Inflammatory macrophage treated with lipopolysaccharide for 1 hour (primary cell): ENCODE measurements around the gene RAP2B.
"Not testable (repeated sequence)": the region's sequence is repeated elsewhere in the genome, so short reads cannot be mapped to it uniquely, and the experiment has no call there.

ENCODE experiments used
- DNase-seq, 2 donors: peaks; one replicate each; pipeline ENCODE4 v3.0.0-alpha.2; 2020 to 2022

The RAP2B gene

DNA sequence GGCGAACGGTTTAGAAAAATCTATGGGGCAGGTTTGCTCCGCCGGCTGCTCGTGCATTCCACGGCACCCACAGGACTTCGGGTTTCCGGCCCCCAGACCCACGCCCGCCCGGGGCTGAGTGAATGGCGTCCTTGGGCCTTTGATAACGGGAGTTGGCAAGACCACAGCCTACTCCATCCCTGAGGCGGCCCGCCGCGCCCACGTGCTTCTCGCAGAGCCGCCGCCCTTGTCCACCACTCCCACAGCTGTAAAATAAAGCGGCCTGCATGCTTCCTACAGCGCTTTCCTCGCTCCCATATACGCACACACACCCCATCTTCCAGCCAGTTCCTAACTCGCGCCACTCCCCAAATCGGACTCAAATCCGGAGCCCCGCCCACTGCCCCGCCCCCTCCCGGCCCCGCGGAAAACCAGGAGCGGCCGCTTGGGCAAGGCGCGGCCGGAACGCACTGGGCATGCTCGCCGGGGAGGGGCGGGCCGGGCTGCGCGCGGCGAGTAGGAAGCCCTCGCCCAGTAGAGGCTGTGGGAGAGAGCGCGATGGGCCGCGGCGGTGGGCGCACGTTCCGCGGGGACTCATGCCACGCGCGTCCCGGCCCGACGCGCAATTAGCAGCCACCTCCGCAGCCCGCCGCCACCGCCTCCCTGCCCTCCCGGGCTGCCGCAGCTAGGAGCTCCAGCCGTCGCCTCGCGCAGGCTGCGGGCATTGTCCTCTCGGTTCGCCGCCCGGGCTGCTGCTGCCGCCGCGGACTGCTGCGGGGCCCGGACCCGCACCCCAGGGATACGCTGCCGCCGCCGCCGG lies at the start of gene RAP2B:
RAP2B (plus strand) TSS at position 513 of the 799 bp plus-strand sequence. CDS start 468 bp downstream, outside the sequence.
- peak; percentile 94 to 97 for DNase-seq

DNA sequence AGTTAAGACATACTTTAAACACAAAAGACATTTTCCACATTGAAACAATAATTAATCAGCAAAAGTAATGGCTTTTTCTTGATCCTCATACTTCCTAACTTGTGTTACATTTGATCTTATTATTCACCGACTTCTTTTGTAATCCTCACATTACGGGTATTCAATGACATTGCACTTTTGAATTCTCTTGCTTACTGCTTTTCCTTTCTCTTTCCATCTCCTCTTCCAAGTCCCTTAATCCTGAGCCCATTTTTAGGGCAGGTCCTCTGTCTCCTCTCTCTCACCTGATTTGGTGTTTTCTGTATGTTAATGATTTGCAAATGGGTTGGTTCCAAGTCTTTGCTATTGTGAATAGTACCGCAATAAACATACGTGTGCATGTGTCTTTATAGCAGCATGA lies 48.5 kb upstream of the RAP2B start:
- DNase-seq = peak; percentile 38 to 52

DNA sequence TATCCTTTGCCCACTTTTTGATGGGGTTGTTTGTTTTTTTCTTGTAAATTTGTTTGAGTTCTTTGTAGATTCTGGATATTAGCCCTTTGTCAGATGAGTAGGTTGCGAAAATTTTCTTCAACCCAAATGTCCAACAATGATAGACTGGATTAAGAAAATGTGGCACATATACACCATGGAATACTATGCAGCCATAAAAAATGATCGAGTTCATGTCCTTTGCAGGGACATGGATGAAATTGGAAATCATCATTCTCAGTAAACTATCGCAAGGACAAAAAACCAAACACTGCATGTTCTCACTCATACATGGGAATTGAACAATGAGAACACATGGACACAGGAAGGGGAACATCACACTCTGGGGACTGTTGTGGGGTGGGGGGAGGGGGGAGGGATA lies 47.8 kb upstream of the RAP2B start:
- not testable (repeated sequence) for DNase-seq

DNA sequence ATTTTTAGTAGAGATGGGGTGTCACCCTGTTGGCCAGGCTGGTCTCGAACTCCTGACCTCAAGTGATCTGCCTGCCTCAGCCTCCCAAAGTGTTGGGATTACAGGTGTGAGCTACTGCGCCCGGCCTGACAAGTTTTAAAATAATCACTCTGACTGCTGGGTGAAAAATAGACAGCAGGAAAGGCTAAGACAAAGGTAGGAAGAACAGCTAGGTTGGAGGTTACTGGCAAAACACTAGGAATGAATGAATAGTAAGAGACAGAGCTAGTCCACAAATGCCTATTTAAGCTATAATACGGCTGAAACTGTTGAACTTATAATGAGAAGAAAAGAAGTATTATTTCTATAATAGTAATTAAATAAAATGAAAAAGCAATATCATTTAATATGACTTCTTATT lies 46.7 kb upstream of the RAP2B start:
- no peak for DNase-seq

DNA sequence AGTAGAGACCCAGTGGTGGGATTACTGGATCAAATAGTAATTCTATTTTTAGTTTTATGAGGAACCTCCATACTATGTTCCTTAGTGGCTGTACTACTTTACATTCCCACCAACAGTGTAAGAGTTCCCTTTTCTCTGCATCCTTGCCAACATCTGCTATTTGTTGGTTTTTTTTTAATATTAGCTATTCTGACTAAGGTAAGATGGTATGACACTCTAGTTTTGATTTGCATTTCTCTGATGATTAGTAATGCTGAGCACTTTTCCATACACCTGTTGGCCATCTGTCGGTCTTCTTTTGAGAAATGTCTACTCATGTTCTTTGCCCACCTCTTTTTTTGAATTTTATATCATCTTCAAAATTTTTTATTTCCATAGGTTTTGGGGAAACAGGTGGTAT lies 34.2 kb upstream of the RAP2B start:
- no peak for DNase-seq

DNA sequence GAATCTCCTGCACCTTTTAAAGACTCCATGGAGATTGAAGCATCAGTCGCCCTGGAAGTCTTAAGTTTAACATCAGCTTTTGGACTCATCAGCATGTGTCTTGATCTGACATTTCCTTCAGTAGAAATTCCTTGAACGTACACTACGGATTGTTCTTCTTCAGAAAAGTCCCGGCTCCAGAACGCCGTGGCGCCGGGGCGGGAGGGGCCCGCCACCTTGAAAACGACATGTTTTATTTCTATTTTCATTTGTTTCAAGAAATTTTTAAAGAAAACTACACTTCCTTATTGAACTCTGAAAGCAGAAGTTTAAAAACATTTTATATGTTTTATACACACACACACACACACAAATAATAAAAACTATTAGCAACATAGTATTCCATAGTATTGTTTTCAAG lies 32.6 kb upstream of the RAP2B start:
- no peak for DNase-seq

DNA sequence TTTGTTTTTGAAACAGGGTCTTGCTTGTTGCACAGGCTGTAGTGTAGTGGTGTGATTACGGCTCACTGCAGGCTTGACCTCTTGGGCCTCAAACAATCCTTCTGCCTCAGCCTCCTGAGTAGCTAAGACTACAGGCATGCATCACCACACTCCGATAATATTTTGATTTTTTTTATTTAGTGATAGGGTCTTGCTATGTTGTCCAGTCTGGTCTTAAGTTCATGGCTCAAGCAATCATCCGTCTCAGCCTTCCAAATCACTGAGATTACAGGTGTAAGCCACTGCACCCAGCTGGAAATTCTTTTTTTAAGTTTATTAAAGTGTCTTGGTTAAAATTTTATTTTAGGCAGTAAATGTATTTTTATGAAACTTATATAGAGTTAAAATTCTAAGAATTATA lies 32.2 kb upstream of the RAP2B start:
- no peak for DNase-seq

DNA sequence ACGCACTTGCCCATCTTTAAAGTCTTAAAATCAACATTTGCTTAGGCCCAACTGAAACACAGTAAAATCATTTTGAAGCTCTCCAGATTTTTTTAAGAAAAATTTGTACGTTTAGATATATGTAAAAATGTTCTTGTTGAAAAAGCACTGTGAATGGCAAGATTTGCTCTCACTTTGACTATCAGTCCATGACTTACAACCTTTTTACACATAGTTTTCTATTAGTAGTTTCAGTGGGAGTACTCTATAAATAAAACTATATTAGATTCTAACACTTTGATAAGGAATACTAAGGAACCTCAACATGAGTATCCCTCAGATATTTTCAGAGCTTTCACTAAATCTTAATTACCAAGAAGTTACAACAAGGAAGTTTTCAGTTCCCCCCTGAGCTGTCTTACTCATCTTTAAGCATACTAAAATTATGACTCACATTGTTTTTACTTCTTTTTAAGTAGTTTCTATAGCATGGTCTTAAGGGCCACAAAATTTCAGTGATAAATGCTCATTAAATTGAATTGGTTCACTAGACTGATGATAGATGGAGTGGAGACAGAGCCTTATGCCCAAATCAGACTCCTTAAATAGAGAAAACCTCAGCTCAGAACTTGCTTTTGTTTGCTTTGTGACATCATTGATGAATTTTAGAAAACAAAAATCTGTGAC lies 31.6 kb upstream of the RAP2B start:
- DNase-seq = peak; percentile 65 to 71

DNA sequence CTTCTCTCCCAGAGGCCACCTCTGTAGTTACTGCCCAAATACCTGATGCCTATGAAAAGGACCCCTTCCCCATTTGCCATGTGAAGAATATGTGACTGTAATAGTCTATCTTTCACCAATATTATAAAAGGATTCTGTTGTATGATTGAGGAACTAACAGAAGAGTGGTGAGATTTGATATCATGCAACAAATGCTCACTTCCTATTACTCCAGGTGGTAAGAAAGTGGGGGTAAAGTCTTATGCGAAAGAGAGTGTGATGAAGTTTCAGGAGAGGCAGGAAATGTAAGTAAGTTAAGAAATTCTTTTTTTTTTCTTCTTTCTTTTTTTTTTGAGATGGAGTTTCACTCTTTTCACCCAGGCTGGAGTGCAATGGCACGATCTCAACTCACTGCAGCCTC lies 24.4 kb upstream of the RAP2B start:
- no peak for DNase-seq

DNA sequence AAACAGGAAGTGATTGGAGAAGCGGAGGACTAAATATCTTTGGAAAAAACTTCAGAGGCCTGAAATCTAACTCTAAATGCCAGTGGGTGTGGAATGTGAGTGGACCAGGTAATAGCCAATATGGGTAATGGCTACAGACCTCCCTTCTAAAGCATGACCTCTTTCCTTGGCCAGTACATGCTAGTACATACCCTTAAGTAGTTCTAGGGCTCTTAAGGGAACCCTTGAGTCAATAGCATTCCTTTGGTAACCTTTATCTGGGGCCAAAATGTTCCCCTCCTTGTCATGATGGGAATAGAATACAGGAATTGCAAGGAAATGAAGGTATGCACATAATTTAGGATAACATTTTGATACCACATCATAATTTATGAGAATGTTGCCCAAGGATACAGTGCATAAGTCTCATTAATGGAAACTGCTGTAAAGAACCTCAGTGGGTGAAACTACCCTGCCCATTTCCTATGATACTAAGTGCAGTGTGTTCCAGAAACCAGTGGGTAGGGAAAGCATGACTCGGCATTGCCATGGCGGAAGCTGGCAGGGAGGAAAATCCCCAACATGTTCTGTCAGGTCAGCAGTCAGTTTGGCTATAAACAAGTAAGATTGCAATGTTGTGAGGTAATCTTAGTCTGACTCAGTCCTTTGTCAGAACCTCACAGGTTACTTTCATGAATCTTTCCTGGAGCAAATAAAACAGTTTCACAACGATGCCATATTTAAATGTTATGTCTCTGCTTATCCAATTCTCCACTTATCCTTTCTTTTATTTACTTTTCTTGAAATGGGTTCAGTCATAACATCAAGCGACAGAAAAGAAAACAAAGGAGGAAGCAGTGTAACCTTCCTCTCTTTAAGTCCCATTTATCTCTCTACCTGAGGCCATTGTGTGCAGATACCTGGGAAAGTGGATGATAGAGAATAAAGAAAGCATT lies 23.5 kb upstream of the RAP2B start:
- DNase-seq = peak; percentile 94 to 97

DNA sequence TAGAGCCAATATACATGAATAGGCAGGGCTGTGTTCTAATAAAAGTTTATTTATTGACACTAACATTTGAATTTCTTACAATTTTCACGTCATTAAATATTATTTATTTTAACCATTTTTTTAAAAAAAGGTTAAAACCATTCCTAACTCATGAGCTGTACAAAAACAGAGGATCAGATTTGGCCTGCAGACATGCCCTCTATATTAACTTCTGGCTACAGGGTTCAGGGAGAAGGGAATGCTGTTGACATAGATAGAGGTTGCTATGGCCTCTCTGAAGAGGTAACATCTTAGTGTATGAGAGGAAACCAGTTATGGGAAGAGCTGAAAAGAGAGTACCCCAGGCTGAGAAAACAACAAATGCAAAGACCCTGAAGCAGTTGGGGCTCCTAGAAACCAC lies 19.1 kb upstream of the RAP2B start:
- DNase-seq = no peak

DNA sequence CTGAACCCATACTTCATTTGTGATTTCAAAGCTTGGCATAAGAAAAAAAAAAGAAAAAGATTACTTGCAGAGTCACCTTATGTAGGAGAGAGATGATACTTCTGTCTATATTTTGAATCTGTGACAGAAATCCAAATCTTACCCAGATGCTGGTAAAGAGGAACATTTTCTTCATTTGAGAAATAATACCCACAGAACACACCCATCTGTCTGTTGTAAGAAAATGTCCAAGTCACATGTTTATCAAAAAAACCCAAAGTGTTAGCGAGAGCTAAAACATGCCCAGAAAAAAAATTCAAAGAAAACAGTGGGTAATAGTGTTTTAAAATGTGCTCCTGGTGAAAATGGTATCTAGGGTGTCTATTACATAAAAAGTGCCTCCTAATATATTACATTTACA lies 18.0 kb upstream of the RAP2B start:
- peak; percentile 69 to 78 for DNase-seq

DNA sequence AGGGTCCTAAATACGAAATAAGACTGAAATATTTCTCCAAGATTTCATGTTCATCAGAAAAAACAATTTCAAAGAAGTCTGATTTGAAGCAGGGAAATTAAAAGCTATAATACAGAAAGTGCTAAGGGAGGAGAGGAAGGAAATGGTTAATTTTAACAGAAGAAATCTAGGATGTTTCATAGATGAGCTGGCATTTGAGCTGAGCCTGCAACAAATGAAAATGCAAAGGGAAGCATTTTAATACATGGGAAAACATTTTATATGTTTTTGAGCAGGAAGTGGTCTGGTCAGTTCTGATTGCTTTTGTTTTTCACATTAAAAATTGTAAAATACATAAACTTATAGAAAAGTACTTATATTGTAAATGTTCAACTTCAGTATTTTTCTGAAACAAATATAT lies 17.2 kb upstream of the RAP2B start:
- DNase-seq = no peak

DNA sequence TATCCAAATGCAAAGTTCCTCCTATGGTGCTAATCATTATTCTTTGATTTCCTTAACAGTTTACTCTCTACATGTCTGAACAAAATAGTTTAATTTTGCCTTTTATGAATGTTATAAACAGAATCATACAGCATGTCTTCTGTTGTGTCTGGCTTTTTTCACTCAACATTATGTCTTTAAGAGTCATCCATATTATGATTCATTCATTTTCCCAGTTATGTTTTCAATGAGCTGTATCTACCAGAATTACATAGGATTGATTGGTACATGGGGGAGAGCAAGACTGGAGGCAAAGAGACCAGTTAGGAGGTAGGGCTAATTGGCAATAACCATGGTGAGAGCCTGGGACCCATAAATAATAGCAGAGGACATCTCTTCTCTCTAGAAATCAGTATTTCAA lies 16.6 kb upstream of the RAP2B start:
- no peak for DNase-seq

DNA sequence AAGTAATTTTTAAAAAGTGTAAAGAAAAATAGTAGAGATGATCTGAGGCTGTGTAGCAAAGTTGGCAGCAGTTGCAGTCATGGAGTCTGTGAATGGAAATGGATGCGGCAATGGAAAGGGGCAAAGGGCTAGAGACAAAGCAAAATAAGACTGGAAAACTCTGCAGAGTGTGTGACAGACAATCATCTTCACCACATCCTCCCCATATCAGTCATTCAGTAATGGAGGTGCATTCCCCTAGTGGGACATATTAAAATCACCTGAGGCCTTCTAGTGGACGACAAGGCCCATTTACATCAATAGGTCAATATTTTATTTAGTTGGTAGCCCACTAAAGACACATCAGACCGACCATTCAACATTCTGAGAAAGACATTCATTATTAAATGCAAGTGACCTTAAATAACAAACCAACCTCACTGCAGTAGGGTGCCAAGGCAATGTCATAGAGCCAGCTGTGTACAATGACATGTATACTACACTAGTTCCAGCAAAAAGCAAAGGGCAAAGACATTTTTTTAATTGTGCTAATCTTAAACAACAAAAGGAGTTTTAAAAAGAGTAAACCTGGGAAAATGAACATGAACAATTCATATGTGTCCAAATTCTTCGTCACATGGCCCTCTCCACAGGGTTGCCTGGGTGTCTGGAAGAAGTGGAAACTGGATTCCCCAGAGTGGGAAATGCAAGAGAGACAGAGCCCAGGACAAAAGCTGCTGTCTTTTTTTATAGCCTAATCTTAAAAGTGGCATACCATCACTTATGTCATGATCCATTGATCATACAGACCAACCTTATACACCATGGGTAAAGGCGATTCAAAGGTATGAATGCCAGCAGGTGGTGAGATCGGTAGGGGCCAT lies 15.6 kb upstream of the RAP2B start:
- no peak for DNase-seq

DNA sequence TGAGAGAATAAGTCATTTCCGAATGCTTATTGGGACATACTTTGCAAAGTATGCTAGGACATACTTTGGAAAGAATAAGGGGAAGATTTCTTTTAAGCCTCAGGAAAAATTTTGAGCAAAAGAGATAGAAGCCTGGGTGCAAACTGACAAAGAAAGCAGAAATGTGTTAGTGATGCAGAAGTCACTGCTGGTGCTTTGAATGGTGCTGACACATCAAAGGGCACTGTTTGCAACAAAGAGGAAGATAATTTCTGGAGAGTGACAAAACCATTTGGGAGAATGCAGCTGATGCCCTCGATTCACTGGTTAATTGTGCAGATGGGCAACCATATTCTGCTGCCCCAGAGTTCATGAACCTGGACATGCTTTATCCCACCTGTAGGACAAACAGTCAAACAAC lies 11.0 kb upstream of the RAP2B start:
- DNase-seq = peak in 1 of 2 donors; percentile 47

DNA sequence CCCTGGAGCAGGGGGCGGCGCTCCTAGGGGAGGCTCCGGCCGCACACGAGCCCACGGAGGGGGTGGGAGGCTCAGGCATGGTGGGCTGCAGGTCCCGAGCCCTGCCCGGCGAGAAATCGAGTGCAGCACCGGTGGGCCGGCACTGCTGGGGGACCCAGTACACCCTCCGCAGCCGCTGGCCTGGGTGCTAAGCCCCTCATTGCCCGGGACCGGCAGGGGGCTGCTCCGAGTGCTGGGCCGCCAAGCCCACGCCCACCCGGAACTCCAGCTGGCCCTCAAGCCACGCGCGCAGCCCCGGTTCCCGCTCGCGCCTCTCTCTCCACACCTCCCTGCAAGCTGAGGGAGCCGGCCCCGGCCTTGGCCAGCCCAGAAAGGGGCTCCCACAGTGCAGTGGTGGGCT lies 6.2 kb upstream of the RAP2B start:
- DNase-seq = not testable (repeated sequence)

DNA sequence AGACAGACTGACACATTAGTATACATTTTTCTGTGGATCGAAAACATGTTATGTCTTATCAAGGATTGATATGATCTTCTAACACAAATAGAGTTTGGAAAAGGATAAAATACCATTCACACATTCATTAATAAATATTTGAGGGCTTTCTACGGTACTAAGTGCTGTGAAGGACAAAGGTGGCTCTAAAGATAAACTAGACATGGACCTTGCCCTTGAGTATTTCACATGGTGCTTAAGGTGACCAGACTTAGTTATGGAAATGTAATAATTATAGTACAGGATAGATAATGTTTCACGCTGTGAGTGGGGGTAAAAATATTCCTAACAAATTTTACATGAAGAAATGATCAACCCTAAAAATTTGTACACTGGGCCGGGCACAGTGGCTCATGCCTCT lies 3.8 kb upstream of the RAP2B start:
- no peak for DNase-seq

DNA sequence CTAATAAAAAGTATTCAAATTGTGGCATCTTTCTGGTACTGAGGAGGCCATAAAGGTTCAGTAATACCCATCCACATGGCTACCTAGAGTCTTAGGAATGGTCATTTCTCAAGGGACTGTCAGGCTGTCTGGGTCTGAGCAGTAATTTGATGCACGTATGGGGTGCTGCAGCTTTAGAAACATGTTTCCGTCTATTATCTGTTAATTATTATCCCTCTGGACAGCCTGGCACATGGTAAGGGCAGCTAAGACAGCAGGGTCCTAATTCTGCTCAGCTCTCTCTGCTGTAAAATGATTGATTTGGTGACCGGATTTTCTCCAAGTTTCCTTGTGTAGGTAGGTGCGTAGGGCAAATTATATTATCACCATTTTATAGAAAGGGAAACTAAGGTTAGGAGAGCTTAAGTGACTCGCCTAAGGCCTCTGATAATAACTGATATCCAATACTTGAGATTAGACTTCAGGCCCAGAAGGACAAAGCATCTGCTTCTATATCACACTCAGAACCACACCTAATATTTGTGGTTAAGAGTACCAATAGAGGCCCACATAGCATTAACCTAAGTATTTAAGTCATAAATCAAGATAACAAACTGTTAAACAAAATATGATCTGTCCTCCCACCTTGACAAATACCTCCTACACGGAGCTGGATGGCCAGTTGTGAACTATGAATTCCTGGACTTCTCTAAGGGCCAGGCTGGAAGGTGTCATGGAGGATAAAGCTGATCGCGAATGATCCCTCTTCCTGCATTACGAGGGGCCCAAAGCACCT lies 2.9 kb upstream of the RAP2B start:
- DNase-seq = no peak

DNA sequence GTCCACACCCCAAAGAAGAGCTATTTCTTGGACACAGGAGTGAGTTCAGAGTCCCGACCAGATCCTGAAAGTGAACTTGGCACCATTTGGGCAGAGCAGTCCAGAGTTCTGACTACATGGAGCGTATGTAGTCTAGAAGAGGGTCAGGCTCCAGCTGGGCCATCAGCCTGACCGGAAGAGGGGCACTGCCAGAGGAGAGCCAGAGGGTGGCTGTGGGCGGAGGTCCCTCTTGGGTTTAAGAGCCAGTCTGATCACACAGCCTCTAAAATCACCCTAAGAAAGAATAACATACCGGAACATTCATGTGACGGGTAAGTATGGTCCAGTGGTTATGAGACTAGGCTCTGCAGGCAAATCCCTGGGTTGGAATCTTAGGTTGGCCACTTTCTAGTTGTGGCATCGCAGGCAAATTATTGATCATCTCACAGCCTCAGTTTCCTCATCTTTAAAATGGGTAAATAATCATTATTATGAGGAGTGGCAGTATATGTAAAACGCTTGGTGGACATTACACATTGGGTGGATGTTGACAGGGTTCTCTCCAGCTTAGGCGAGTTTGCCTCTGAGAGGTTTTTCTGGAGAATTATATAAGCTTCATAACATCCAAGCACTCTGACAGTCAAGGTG lies 2.1 kb upstream of the RAP2B start:
- DNase-seq = no peak
